GM19468 (cell line): ENCODE results near the gene FUT7.

Source experiments
- ATAC-seq: cut with Tn5 transposase; IDR thresholded peaks from one replicate; pipeline ENCODE4 v1.9.1; 2021; ENCODE audit warnings: mild to moderate bottlenecking, moderate library complexity, moderate number of reproducible peaks; ENCODE audit not compliant: unreplicated experiment; ENCODE audit errors: extremely low read depth

Gene FUT7, protein sequence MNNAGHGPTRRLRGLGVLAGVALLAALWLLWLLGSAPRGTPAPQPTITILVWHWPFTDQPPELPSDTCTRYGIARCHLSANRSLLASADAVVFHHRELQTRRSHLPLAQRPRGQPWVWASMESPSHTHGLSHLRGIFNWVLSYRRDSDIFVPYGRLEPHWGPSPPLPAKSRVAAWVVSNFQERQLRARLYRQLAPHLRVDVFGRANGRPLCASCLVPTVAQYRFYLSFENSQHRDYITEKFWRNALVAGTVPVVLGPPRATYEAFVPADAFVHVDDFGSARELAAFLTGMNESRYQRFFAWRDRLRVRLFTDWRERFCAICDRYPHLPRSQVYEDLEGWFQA

DNA sequence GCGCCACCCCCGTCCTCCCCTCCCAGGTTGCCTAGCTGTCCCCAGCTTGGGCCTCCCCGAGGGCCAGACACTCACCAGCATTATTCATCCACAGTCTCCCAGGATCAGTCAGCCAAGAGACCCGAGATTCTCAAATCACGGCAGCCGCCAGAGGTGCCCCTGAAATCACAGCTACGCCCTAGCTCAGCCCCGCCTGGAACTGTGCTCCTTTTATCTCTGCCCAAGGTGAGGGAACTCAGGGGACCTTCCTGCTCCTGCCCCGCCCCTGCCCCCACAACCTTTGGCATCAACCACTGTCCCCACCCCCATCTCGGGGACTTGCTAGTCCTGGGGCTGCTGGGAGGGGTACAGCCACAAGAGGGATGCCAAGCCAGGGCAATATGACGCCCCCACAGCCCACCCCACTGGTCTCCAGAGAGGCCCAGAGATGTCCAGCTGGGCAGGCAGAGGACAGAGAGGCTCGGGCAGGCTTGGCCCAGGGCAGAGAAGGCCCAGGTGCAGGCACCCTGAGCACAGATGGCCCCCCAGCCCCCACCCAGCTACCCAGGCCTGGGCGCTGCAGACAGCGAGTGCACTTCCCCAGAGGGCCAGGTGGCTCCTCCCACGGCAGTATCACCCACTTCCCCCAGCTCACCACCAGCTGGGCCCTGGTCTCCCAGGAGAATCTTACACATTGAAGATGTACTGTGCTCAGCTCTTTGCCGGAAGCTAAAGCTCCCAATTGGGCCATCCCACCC is at the start of gene FUT7:
FUT7 (minus strand) TSS at position 185 of the 737 bp plus-strand sequence; CDS start at position 88, 97 bp downstream.
- ATAC-seq: no peak

DNA sequence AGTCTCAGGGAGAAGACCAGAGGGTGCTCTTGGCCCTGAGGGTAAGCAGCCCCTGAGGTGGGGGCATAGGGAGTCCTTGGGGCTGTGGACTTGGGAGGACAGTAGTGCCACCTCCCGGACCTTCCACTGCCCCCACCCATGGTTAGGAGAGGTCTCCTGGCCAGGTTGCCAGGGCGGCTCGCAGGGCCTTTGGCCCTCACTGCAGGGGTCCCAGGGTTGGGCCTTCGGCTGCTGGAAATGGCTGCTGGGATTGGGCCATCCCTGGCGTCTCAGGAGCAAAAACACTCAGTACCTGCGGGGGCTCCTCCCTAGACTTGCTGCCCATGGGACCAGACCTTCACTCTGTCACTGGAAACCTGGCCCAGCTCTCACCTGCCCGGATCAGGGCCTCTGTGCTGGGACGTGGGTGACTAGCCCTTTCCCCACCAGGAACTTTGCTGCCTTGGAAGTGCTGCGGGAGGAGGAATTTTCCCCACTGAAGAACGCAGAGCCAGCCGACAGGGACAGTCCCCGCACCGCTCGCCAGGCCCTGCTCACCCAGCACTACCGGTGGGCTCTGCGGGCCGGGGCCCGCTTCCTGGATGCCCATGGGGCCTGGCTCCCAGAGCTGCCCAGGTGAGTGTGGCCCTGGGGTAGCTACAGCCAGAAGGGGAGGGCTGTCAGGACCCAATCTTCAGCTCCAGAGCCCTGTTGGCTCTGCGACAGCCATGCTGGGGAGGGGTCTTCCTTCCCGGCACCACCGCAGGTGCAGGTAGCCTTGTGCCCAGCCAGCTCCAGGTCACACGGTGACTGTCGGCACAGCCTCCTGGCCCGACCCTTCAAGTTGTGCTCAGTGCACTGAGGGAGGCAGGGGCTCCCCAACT is 48.6 kb upstream of the FUT7 start:
- ATAC-seq: no peak

DNA sequence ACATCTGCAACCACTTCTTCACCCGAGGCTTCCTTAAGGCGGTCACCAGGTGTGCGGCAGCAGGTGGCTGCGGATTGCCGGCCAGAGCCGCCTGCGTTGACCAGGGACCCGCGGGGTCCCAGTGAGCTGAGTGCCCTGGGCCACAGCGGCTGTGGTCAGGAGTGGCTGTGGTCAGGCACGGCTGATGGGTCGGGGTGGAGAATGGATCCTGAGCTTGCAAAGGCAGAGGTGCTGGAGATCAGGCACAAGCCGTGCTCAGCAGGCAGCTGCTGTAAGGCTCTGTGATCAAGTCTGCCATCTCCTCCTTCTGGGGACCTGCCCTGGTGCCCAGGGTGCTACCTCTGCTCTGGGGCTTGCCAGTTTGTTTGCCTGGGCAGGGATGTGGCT is 47.5 kb upstream of the FUT7 start:
- no peak for ATAC-seq

DNA sequence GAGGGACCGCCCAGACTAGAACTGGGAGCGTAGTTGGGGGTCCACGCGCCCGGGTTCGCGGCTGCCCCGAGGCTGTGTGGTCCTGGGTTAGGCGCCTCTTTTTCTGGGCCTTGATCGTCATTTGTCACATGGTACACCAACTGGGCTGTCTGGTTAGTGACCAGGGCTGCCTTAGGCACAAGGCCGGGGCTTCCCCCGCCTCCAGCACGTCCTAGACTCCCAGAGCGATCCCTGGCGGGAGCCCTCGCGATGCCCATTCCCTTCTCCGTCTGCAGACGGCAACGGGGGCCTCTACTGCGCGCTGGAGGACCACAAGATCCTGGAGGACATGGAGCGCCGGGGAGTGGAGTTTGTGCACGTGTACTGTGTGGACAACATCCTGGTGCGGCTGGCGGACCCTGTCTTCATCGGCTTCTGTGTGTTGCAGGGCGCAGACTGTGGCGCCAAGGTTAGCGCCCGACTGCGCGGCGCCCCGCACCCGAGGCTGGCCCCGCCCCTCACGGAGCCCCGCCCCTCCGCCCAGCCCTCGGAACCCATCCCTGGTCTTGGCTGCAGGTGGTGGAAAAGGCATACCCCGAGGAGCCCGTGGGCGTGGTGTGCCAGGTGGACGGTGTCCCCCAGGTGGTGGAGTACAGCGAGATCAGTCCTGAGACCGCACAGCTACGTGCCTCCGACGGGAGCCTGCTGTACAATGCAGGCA is 47.0 kb upstream of the FUT7 start:
- ATAC-seq: no peak

DNA sequence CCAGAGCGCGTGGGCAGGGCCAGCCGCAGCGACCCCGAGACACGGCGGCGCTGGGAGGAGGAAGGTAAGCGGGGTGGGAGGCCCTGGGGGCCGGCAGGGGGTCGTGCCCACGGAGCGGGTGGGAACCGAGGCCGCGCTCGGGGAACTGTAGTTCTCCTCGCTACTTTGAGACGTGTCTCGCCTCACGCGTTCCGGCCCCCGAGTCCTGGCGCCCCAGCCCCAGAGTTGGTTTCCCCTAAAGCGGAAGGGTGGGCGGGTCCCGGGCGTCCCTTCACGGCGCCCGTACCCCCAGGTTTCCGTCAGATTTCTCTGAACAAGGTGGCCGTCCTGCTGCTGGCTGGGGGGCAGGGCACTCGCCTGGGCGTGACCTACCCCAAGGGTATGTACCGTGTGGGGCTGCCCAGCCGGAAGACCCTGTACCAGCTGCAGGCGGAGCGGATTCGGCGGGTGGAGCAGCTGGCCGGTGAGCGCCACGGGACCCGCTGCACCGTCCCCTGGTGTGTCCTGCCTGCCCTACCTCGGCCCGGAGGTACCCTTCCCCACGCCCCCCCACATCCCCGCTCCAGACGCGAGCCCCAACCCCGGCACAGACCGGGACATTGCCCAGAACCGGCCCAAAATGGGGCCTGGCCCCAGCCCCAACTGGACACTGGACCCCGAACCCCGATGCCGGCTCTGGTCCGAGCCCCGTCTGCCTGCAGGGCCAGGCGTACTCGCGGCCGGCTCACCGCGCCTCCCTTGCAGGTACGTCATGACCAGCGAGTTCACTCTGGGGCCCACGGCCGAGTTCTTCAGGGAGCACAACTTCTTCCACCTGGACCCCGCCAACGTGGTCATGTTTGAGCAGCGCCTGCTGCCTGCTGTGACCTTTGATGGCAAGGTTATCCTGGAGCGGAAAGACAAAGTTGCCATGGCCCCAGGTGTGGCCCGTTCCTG is 46.1 kb upstream of the FUT7 start:
- ATAC-seq: no peak

DNA sequence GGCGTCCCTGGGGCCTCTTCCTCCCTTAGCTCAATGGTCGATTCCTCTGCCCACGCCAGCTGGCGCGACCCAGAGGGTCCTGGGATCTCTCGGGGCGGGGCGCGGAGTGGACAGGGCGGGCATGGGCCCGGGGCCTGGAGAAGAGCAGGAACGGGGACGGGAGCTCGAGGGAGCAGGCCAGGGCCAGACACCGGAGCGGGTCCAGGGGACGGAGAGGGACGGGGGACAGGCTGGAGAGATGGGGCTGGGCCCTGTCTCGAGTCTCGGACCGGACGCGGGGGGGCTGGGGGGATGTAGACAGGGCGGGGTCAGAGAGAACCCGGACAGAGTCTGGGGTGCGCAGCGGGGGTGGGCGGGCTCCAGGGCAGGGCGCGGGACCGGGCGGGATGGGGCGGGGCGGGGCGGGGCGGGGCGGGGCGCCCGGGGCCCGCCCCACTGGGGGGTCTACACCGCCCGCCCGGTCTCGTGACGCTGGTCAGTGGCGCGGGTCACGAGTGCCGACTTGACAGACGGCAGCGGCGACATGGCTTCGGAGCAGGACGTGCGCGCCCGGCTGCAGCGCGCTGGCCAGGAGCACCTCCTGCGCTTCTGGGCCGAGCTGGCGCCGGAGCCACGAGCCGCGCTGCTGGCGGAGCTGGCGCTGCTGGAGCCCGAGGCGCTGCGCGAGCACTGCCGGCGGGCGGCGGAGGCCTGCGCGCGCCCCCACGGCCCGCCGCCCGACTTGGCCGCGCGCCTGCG is 45.3 kb upstream of the FUT7 start, which contains the start of gene UAP1L1:
UAP1L1 (plus strand) TSS at position 508 of the 738 bp plus-strand sequence; CDS start at position 524, 16 bp downstream.
- no peak for ATAC-seq

DNA sequence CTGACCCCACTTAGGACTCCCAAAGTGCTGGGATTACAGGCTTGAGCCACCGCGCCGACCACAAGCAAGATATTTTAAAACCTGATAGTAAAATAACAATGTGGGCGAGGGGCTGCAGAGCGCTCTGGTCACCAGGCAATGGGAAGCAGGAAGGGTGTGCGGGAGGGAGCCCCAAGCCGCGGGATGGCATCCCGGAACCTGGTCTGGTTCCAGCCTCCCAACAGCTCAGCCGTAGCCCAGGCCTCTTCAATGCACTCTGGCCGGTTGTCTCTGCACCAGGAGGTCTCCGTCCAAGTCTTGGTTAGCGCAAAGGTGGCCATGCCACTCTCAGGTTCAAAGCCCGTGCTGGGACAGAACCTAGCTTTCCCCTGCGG is 44.7 kb upstream of the FUT7 start:
- no peak for ATAC-seq

DNA sequence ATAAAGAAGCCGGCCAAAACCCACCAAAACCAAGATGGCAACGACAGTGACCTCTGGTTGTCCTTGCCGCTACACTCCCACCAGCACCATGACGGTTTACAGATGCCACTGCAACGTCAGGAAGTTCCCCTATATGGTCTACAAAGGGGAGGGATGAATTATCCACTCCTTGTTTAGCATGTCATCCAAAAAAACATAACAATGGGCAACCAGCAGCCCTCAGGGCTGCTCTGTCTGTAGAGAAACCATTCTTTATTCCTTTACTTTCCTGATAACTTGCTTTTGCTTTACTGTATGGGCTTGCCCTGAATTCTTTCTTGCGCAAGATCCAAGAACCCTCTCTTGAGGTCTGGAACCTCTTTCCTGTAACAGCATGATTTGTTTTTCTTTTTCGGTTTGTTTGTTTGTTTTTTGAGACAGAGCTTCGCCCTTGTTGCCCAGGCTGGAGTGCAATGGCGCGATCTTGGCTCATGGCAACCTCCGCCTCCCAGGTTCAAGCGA is 43.4 kb upstream of the FUT7 start:
- ATAC-seq: no peak

DNA sequence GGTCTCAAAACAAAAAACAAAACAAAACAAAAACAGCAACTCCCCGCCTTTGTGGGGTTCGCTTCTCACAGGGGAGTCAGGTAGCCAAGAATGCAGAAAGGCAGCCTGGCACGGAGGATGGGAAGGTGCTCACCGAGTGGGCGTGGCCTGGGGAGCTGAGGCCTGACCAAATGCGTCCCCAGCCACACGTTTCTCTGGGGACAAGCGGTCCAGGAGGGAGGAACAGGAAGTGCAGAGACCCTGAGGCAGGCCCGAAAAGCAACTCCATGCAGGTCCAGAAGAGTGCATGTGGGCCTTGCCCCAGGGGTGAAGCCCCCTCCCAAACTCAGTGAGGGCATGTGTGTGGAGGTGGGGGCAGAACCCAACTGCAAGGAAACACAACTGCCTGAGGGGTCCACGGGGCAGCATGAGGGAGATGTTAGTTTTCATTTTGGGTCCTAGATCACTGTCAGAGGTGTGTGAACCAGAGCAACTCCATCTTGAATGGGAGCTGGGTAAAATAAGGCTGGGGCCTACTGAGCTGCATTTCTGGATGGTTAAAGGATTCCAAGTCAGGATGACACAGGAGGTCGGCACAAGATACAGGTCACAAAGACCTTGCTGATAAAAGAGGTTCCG is 42.9 kb upstream of the FUT7 start:
- no peak for ATAC-seq

DNA sequence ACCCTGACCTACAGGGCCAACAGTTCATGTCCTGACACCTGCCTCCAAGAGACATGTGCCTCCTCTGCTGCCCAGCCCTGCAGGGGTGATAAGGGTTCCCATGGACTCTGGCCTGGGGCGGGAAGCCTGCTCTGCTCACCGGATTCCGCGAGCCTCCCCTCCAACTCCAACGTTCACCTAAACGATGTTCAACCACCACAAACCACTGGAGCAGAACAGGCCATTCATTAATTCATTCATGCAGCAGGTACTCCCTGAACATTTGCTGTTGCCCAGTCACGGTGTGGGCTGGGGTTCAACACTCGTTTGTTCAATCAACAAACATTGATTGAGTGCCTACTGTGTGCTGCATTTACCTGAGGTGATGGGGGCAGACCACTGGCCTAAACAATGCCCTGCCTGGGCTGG is 42.1 kb upstream of the FUT7 start:
- ATAC-seq: no peak

DNA sequence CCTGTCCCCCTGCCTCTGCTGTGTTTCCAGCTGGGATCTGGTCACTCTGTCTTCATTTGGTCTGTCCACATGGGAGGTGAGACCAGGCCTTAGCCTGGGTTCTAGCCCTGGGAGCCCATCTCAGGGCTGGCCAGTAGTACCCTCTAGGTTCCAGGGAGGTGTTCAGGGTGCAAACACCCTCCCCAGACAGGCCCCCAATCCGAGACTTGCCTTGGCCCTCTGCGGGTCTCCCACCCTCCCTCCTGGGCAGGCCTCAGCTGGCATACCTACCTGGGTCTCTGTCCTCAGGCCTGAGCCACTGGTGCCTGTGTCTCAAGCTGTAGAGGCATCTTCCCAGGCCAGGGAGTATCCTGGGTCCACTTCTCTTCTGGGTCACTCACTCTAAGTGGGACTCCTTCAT is 39.4 kb upstream of the FUT7 start:
- ATAC-seq: no peak

DNA sequence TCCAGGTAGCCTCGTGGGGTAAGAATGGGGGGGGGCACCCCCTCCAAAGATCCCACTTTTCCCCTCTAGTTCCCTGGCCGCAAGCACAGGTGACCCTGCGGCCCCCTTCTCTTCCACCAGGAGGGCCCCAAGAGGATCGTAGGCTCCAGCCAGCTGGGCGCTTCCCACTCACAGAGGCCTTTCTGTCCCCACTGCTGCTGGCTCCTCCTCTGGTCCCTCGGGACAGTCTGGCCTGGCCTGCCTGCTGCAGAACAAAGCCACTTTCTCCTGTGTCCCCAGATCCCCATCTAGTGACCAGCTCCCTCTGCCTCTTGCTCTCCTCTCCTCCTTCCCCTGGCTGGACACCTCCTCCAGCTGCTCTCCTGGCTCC is 39.0 kb upstream of the FUT7 start:
- ATAC-seq: no peak

DNA sequence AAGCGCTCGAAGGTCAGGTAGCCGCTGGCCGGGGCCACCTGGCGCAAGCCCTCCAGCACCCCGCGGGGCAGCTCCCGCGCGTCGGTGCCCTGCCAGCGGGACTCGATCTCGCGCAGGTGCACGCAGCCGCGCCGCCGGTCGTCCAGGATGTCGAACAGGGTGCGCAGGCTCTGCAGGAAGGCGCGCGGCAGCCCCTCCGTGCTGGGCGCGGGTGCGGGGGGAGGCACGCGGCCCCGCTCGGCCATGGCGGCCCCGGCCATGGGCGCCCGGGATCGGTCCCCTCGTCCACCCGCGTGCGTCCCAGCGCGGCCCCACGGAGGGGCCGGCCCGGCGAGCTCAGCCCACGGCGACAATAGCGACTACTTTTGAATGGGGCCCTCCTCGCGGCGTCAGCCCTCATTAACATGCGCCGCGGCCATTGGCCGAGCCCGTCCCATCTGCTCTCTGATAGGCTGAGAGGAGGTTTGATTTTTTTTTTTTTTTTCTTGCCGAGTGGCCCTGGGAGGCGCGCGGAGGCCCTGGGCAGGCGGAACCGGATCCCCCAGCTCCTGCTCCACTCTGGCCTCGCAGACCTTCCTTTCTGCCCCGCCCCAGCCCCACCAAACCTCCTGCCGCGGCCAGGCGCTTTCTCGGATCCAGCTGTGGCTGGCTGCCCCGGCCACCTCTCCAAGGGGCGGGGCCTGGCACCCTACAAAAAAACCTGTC is 38.5 kb upstream of the FUT7 start, which contains the start of gene SAPCD2:
SAPCD2 (minus strand) TSS at position 357 of the 705 bp plus-strand sequence; CDS start at position 260, 97 bp downstream.
- peak; percentile 64 for ATAC-seq

DNA sequence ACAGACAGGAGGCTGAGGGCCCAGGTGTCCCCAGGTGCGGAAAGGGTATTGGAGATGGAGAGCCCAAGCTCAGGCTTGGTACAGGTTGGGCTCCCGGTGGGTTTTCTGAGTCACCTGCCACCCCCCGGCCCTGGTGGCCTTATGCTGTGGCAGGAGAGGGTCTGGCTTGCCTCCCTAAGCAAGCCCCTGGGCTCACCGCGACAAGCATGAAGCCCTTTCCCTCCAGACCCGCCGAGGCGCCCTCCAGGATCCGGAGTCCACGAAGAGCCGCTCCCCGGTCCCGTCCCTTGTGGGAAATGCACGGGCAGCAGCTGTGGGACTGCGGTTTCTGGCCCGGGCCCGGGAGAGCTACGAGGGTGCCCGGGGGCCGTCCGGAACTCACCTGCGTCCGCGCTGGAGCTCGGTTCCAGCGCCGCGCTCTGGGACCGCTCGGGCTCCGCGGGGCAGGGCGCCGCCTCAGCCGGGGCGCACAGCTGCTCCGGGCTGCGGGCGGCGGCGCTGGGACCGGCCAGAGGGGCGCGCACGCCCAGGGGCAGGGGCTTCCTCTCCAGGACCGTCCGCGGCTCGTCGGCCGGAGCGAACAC is 37.7 kb upstream of the FUT7 start:
- no peak for ATAC-seq

DNA sequence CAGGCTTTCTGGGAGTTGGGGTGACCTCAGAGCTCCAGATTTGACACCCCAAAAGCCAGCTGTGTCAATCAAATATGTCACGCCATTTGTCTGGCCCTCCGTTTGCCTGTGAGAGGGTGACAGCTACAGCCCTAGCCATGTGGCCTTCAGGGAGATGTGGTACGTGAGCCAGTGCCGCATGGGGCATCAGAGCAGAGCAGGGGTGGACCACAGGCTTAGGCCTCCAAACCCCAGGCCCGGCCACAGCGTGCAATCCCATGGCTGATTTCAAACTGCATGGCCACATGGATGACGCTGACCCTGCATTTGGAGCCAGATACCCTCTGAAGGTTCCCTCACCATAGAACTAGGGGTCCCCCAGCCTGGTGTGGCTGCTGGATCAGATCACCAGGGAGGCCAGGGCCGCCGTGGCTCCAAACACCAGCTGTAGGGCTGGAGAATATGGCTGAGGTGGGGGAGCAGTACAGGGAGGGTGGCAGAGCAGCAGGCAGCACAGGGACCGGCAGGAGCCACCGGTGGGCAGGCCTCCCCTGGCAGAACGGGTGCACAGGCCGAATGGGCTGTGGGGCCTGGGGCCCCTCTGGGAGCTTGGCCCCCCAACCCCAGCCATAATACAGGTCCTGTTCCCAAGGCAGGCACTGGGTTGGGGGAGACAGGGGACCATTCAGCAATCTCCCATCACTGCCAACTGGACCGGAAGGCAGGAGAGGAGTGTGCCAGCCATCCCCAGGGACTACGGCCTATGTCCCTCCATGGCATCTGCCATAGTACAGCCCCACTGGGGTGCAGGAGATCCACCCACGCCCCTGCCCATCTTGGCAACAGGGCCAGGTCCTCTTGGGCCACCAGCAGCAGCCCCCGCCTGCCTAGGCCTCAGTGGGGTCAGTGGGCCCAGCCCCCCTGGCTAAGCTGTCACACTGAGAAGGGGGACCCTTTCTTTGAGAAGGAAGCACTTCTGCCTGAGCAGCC is 36.9 kb upstream of the FUT7 start:
- ATAC-seq: no peak
